Measurements from ENCODE around the gene CNDP2. TPM values are rescaled to one million over a fixed set of nuclear protein-coding genes. Genes with fewer than 3 reads are reported as not detected.
"Not testable (repeated sequence)": the region's sequence is repeated elsewhere in the genome, so short reads cannot be mapped to it uniquely, and the experiment has no call there.

The CNDP2 gene
- polyA plus RNA-seq, 2 of the 4 experiments (the other 2 are of a cell fraction): 93.7 to 106 TPM

DNA sequence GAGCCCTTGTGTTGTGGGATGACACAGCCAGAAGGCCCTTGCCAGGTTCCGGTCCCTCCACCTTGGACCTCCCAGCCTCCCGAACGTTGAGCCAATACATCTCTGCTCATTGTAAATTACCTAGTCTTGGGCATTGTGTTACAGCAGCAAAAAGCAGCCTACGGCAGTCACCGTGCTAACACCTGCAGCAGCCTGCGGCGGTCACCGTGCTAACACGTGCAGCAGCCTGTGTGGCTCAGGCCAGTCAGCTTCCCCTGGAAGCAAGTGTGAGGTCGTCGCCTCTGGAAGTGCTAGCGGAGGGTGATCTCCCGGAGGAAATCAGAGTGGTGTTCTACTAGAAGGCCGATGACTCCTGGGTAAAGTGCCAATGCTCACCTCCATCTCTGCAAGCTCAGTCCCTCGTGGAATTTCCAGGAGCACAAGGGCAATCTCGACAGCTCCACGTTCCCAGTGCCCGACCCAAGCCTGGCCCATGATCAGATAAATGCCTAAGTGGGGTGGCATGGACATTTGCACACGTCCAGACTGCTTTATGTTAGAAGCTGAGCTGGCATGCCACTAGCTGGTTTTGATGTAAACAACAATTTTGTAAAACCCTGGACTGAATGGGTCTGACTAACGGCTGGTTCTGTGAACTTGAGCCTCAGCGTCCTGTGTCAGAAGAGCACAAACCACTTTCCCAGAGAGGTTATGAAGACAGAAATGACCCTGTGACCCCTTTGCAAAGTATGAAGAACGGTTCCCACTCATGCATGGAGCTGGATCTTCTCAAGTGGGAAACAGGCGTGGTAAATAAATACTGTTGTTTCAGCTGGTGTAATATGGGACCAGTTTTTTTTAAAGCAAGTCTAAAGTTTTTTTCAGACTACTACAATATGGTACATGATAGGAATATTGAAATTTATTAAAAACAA lies 26.7 kb downstream of the CNDP2 start:
- WGBS (ENCODE audit: missing lambda C conversion rate): 90% methylated on average over 17 of the region's 23 CpGs
- no peak overlapping the region for H3K27ac ChIP-seq
- no peaks in the 10 kb centered on the region for H3K4me1 ChIP-seq
- CTCF ChIA-PET: no interaction called here
- no peaks in the 10 kb centered on the region for H3K9me3 ChIP-seq
- H3K4me2 ChIP-seq: no peak overlapping the region
- POLR2A ChIA-PET: no interaction called here
- ATAC-seq (no peak), DNase-seq (ENCODE audit: low read depth in 1 of 2, low spot score in 1 of 2) (no peak), FAIRE-seq (no peak)
- TF ChIP-seq MAZ (IDR thresholded peaks at IDR 0.05; ENCODE audit: borderline replicate concordance, low read depth, low read length): no peak
- TF ChIP-seq, protein P1, sequence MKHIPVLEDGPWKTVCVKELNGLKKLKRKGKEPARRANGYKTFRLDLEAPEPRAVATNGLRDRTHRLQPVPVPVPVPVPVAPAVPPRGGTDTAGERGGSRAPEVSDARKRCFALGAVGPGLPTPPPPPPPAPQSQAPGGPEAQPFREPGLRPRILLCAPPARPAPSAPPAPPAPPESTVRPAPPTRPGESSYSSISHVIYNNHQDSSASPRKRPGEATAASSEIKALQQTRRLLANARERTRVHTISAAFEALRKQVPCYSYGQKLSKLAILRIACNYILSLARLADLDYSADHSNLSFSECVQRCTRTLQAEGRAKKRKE (CRISPR knock-in tag; IDR thresholded peaks at IDR 0.05; ENCODE audit: low read depth): no peak
- no peak for TF ChIP-seq POLR2A (IDR thresholded peaks at IDR 0.05; ENCODE audit: low read length)
- no peak for TF ChIP-seq FOSB (CRISPR knock-in tag; IDR thresholded peaks at IDR 0.05)
- TF ChIP-seq MAX (IDR thresholded peaks at IDR 0.05): no peak
- TF ChIP-seq E2F6 (IDR thresholded peaks at IDR 0.05; ENCODE audit: borderline replicate concordance, low read depth): no peak
- no peak for TF ChIP-seq TFCP2L1 (CRISPR knock-in tag; IDR thresholded peaks at IDR 0.05)
- no peak for TF ChIP-seq CHD4 (IDR thresholded peaks at IDR 0.05; ENCODE audit: borderline replicate concordance)
- no peak for TF ChIP-seq CHD2 (IDR thresholded peaks at IDR 0.05; ENCODE audit: low read length, partially characterized antibody)
- TF ChIP-seq FOXS1 (CRISPR knock-in tag; IDR thresholded peaks at IDR 0.05): no peak
- no peak overlapping the region for H3K4me3 ChIP-seq

DNA sequence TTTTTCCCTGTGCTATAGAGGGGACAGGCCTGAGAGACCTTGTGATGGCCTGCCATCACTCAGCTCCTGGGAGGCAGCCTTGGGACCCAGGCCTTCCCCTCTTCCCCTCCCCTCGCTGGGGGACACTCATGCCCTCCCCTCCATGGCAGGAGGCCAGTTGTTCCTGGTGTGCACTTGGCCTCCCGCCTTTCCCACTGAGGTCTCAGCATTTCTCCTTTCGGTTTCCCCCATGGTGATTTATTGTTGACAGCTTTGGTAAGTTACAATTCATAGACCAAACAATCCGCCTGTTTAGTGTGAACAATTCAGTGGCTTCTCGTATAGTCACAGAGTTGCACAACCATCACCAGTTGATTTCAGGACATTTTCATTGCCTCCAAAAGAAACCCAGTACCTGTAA lies 27.9 kb downstream of the CNDP2 start:
- no peak for ATAC-seq
- Histone ChIP-seq H3K4me2 (no peak overlapping the region), H3K4me3 (no peak overlapping the region), H3K9me3 (no peaks in the 10 kb centered on the region), H3K4me1 (no peaks in the 10 kb centered on the region), H3K27ac (no peak overlapping the region)
- no peak for TF ChIP-seq ZSCAN20 (CRISPR knock-in tag; IDR thresholded peaks at IDR 0.05)
- no peak for TF ChIP-seq HDAC2 (IDR thresholded peaks at IDR 0.05)
- no peak for TF ChIP-seq POLR2AphosphoS2 (conservative IDR thresholded peaks at IDR 0.05; ENCODE audit: low read length)
- no peak for TF ChIP-seq HOXB5 (CRISPR knock-in tag; IDR thresholded peaks at IDR 0.05)
- TF ChIP-seq EHMT2 (IDR thresholded peaks at IDR 0.05; ENCODE audit: low read depth): no peak
- TF ChIP-seq, protein P2, sequence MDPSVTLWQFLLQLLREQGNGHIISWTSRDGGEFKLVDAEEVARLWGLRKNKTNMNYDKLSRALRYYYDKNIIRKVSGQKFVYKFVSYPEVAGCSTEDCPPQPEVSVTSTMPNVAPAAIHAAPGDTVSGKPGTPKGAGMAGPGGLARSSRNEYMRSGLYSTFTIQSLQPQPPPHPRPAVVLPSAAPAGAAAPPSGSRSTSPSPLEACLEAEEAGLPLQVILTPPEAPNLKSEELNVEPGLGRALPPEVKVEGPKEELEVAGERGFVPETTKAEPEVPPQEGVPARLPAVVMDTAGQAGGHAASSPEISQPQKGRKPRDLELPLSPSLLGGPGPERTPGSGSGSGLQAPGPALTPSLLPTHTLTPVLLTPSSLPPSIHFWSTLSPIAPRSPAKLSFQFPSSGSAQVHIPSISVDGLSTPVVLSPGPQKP (IDR thresholded peaks at IDR 0.05; ENCODE audit: low read depth, low read length): no peak
- FAIRE-seq: no peak
- 77% methylated on average over 5 of the region's 5 CpGs for WGBS (ENCODE audit: missing lambda C conversion rate)
- ChIA-PET POLR2A (no interaction called here), CTCF (interaction anchor here (1.2 kb wide), 1 partner anchor 18 kb away, joined by 3 read pairs; no protein-coding TSS in a partner anchor)
- DNase-seq (ENCODE audit: low read depth in 1 of 2, low spot score in 1 of 2): no peak

- CTCF ChIA-PET: interaction anchor here (1.2 kb wide), 1 partner anchor 19 kb away, joined by 3 read pairs; no protein-coding TSS in a partner anchor
- FAIRE-seq; POLR2A ChIA-PET; H3K4me2 ChIP-seq; H3K4me3 ChIP-seq; DNase-seq (ENCODE audit: low read depth in 1 of 2, low spot score in 1 of 2); H3K4me1 ChIP-seq; H3K27ac ChIP-seq; ATAC-seq; H3K9me3 ChIP-seq: not testable (repeated sequence)
- 72% methylated on average over 7 of the region's 7 CpGs for WGBS (ENCODE audit: missing lambda C conversion rate)
Observed at GRCh38 chr18:74524915-74525314, 28.8 kb downstream of the CNDP2 start.

- FAIRE-seq: no peak
- ChIA-PET POLR2A (no interaction called here), CTCF (interaction anchor here (0.7 kb wide), 1 partner anchor 15 kb away, joined by 3 read pairs; no protein-coding TSS in a partner anchor)
- H3K4me2 ChIP-seq: no peak overlapping the region
- no peak for ATAC-seq
- H3K9me3 ChIP-seq: no peaks in the 10 kb centered on the region
- H3K27ac ChIP-seq: no peak overlapping the region
- no peaks in the 10 kb centered on the region for H3K4me1 ChIP-seq
- WGBS (ENCODE audit: missing lambda C conversion rate): 52% methylated on average over 8 of the region's 9 CpGs
- DNase-seq (ENCODE audit: low read depth in 1 of 2, low spot score in 1 of 2): no peak
- H3K4me3 ChIP-seq: no peak overlapping the region
- no peak for TF ChIP-seq JUNB (IDR thresholded peaks at IDR 0.05)
- no peak for TF ChIP-seq EHF (CRISPR knock-in tag; IDR thresholded peaks at IDR 0.05)
- no peak for TF ChIP-seq ZFP36 (IDR thresholded peaks at IDR 0.05; ENCODE audit: borderline replicate concordance, partially characterized antibody)
- no peak for TF ChIP-seq KDM1A (IDR thresholded peaks at IDR 0.05; ENCODE audit: low read depth)
- TF ChIP-seq NPAS2 (CRISPR knock-in tag; IDR thresholded peaks at IDR 0.05; ENCODE audit: borderline replicate concordance): no peak
- no peak for TF ChIP-seq EHMT2 (IDR thresholded peaks at IDR 0.05; ENCODE audit: low read depth)
- TF ChIP-seq ZC3H11A (IDR thresholded peaks at IDR 0.05): no peak
- no peak for TF ChIP-seq JUN (IDR thresholded peaks at IDR 0.05)
- TF ChIP-seq, protein P1 (CRISPR knock-in tag; IDR thresholded peaks at IDR 0.05; ENCODE audit: low read depth): no peak
- no peak for TF ChIP-seq SREBF2 (IDR thresholded peaks at IDR 0.05)
- no peak for TF ChIP-seq CBX8 (IDR thresholded peaks at IDR 0.05)
- no peak for TF ChIP-seq HOXA7 (CRISPR knock-in tag; IDR thresholded peaks at IDR 0.05)
- TF ChIP-seq POLR2A (IDR thresholded peaks at IDR 0.05; ENCODE audit: low read length): no peak
- TF ChIP-seq ZSCAN20 (CRISPR knock-in tag; IDR thresholded peaks at IDR 0.05): no peak
- TF ChIP-seq TP53 (CRISPR knock-in tag; IDR thresholded peaks at IDR 0.05): no peak
Observed at GRCh38 chr18:74525741-74526140, 29.6 kb downstream of the CNDP2 start.

Data from A549 (cell line).